Measurements from ENCODE around the gene PAK1. TPM values are rescaled to one million over a fixed set of nuclear protein-coding genes. Genes with fewer than 3 reads are reported as not detected.

Gene PAK1
- total and polyA plus RNA-seq, 9 of the 15 experiments (the other 6 are each of a cell fraction or from before 2014, with no cell fraction given), result 0.52 to 11.7 (median 1.9) TPM

GRCh38 chr11:77407613-77408012, 66.3 kb downstream of the PAK1 start:
- no peak overlapping the region for H2AFZ ChIP-seq (ENCODE audit: low read depth, low read length)
- no peaks in the 10 kb centered on the region for H3K36me3 ChIP-seq (ENCODE audit: control insufficient read depth, insufficient read depth, low read length)
- no peaks in the 10 kb centered on the region for H3K79me2 ChIP-seq (ENCODE audit: control insufficient read depth, insufficient read depth, low read length)
- DNase-seq (ENCODE audit: extremely low read depth in 1 of 4, low spot score in 3 of 4) (no peak), FAIRE-seq (no peak), ATAC-seq (no peak)
- no peaks in the 10 kb centered on the region for H4K20me1 ChIP-seq (replicated peaks; ENCODE audit: control insufficient read depth, insufficient read depth, low read length)
- no peak overlapping the region for H3K4me3 ChIP-seq
- no TSS peak for BruUV-seq (replicated peaks)
- H3K4me1 ChIP-seq (replicated peaks in 1 of 2; ENCODE audit: control insufficient read depth in 2 of 2, insufficient read depth in 2 of 2, low read length in 2 of 2), result peaks cover 0 to 9% of the 10 kb centered on the region in 2 experiments; a peak in 3 of 5 replicates
- ChIA-PET POLR2A (interaction anchor here (0.6 to 0.8 kb wide), 2 partner anchors 65 to 196 kb away, joined by 3 read pairs; no protein-coding TSS in a partner anchor), CTCF (ENCODE audit: low intra/inter-chr PET ratio) (no interaction called here)
- H3K9me1 ChIP-seq (ENCODE audit: control insufficient read depth, insufficient read depth, low read length), result no peaks in the 10 kb centered on the region
- no peak overlapping the region for H3K27ac ChIP-seq (ENCODE audit: extremely low read depth, low read depth, low read length)
- in situ Hi-C loops (cut with MboI), result no loop called here
- no peak overlapping the region for H3K9ac ChIP-seq (ENCODE audit: insufficient read depth in 1 of 2, low read depth in 2 of 2, low read length in 2 of 2)
- no peak for TF ChIP-seq KAT7 (CRISPR knock-in tag; IDR thresholded peaks at IDR 0.05; ENCODE audit: borderline replicate concordance)
- peak; percentile 39; the same call in 1 of the 2 replicates for TF ChIP-seq FOSL1 (tag; conservative IDR thresholded peaks at IDR 0.05)
- no peak for TF ChIP-seq ZNF143 (CRISPR knock-in tag; IDR thresholded peaks at IDR 0.05)
- no peak overlapping the region for H3K4me2 ChIP-seq (ENCODE audit: insufficient read depth, low read length)
- no peaks in the 10 kb centered on the region for H3K9me3 ChIP-seq (replicated peaks; ENCODE audit: control insufficient read depth, insufficient read depth, low read depth, low read length)
- intact Hi-C loops (cut with micrococcal nuclease), result no loop called here
- WGBS (ENCODE audit: insufficient coverage, low coverage, missing lambda C conversion rate), result 0% methylated on average over 4 of the region's 4 CpGs
- peaks cover 8 to 19% of the 10 kb centered on the region in 2 experiments; a peak in 4 of 5 replicates for H3K27me3 ChIP-seq (ENCODE audit: control insufficient read depth in 2 of 2, insufficient read depth in 2 of 2, low read length in 2 of 2)

DNA sequence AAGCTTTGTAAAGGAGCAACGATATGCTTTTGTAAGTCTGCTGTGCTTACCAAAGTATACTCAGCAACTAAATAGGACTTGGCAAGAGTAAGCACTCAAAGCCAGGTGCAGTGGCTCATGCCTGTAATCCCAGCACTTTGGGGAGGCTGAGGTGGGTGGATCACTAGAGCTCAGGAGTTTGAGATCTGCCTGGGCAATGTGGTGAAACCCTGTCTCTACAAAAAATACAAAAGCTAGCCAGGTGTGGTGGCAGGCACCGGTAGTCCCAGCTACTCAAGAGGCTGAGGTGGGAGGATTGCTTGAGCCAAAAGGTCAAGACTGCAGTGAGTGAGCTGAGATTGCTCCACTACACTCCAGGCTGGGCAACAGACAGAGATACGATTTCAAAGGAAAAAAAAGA, 67.5 kb downstream of the PAK1 start:
- Histone ChIP-seq H3K9me3 (replicated peaks; ENCODE audit: control insufficient read depth, insufficient read depth, low read depth, low read length) (no peaks in the 10 kb centered on the region), H2AFZ (ENCODE audit: low read depth, low read length) (no peak overlapping the region), H3K27ac (ENCODE audit: extremely low read depth, low read depth, low read length) (no peak overlapping the region), H3K4me1 (replicated peaks in 1 of 2; ENCODE audit: control insufficient read depth in 2 of 2, insufficient read depth in 2 of 2, low read length in 2 of 2) (peaks cover 0 to 2% of the 10 kb centered on the region in 2 experiments; a peak in 1 of 5 replicates), H3K79me2 (ENCODE audit: control insufficient read depth, insufficient read depth, low read length) (no peaks in the 10 kb centered on the region), H4K20me1 (replicated peaks; ENCODE audit: control insufficient read depth, insufficient read depth, low read length) (no peaks in the 10 kb centered on the region), H3K4me3 (no peak overlapping the region), H3K4me2 (ENCODE audit: insufficient read depth, low read length) (no peak overlapping the region), H3K9me1 (ENCODE audit: control insufficient read depth, insufficient read depth, low read length) (no peaks in the 10 kb centered on the region), H3K27me3 (ENCODE audit: control insufficient read depth in 2 of 2, insufficient read depth in 2 of 2, low read length in 2 of 2) (peaks cover 8 to 15% of the 10 kb centered on the region in 2 experiments; a peak in 4 of 5 replicates), H3K9ac (ENCODE audit: insufficient read depth in 1 of 2, low read depth in 2 of 2, low read length in 2 of 2) (no peak overlapping the region), H3K36me3 (ENCODE audit: control insufficient read depth, insufficient read depth, low read length) (no peaks in the 10 kb centered on the region)
- ATAC-seq, result no peak
- WGBS (ENCODE audit: insufficient coverage, low coverage, missing lambda C conversion rate), result 0% methylated on average over 3 of the region's 3 CpGs
- BruUV-seq (replicated peaks), result no TSS peak
- TF ChIP-seq CXXC5 (CRISPR knock-in tag; IDR thresholded peaks at IDR 0.05) (no peak), ZNF589 (CRISPR knock-in tag; IDR thresholded peaks at IDR 0.05; ENCODE audit: low read depth) (no peak), ZNF165 (CRISPR knock-in tag; IDR thresholded peaks at IDR 0.05; ENCODE audit: borderline replicate concordance) (no peak), LCOR (CRISPR knock-in tag; IDR thresholded peaks at IDR 0.05) (no peak), NCOA6 (IDR thresholded peaks at IDR 0.05) (no peak), NUFIP1 (IDR thresholded peaks at IDR 0.05; ENCODE audit: partially characterized antibody) (no peak), CHD1 (IDR thresholded peaks at IDR 0.05; ENCODE audit: low read length) (no peak), ZNF57 (CRISPR knock-in tag; IDR thresholded peaks at IDR 0.05) (no peak), EP400 (IDR thresholded peaks at IDR 0.05) (no peak), ZNF184 (CRISPR knock-in tag; IDR thresholded peaks at IDR 0.05) (no peak), ZNF551 (CRISPR knock-in tag; IDR thresholded peaks at IDR 0.05) (no peak), CAMTA2 (CRISPR knock-in tag; conservative IDR thresholded peaks at IDR 0.05) (no peak), POLR3G (IDR thresholded peaks at IDR 0.05; ENCODE audit: extremely low read depth, insufficient read length, insufficient replicate concordance) (no peak)
- TF ChIP-seq, protein P1, sequence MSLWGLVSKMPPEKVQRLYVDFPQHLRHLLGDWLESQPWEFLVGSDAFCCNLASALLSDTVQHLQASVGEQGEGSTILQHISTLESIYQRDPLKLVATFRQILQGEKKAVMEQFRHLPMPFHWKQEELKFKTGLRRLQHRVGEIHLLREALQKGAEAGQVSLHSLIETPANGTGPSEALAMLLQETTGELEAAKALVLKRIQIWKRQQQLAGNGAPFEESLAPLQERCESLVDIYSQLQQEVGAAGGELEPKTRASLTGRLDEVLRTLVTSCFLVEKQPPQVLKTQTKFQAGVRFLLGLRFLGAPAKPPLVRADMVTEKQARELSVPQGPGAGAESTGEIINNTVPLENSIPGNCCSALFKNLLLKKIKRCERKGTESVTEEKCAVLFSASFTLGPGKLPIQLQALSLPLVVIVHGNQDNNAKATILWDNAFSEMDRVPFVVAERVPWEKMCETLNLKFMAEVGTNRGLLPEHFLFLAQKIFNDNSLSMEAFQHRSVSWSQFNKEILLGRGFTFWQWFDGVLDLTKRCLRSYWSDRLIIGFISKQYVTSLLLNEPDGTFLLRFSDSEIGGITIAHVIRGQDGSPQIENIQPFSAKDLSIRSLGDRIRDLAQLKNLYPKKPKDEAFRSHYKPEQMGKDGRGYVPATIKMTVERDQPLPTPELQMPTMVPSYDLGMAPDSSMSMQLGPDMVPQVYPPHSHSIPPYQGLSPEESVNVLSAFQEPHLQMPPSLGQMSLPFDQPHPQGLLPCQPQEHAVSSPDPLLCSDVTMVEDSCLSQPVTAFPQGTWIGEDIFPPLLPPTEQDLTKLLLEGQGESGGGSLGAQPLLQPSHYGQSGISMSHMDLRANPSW (CRISPR knock-in tag; IDR thresholded peaks at IDR 0.05), result no peak
- intact Hi-C loops (cut with micrococcal nuclease) (no loop called here), in situ Hi-C loops (cut with MboI) (no loop called here)
- CTCF ChIA-PET (ENCODE audit: low intra/inter-chr PET ratio), result no interaction called here
- POLR2A ChIA-PET, result no interaction called here
- no peak for FAIRE-seq
- DNase-seq (ENCODE audit: extremely low read depth in 1 of 4, low spot score in 3 of 4), result no peak
